Measurements from ENCODE around the gene MAST3. TPM values are rescaled to one million over a fixed set of nuclear protein-coding genes. Genes with fewer than 3 reads are reported as not detected.

Gene MAST3
- total and polyA plus RNA-seq, 2 of the 13 experiments (the other 11 are each of a cell fraction or from before 2014, with no cell fraction given): 4.1 to 4.6 TPM

DNA sequence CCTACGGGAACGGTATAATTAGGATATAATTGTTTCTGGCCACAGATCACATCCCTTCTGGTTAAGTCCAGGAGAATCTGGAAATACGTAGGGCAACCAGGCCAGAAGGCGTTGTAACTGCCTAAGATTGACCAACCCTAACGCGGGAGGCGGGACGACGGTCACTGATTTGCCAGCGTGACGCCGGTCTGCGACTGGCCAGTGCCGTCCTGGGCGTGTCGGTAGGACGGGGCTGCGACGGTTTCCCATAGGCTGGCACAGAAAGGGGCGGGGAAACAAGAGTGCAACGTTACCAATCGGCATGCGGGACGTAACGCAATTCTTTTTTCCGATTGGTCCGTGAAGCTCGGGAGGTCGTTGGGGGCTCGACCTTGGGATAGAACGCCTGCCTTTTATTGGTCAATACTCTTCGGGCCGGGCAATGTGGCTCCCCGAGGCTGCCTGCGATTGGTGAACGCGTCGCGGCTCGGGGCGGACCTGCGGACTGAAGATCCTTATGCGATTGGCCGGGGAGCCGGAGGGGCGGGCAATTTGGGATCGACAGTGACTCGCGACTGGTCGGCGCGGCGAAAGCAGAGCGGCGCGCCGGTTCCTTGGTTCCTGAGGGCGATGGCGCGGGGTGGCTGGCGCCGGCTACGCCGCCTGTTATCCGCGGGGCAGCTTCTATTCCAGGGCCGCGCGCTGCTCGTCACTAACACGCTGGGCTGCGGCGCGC, 95.3 kb downstream of the MAST3 start, which contains the start of gene MPV17L2 (continued):
- TF ChIP-seq, protein P1, sequence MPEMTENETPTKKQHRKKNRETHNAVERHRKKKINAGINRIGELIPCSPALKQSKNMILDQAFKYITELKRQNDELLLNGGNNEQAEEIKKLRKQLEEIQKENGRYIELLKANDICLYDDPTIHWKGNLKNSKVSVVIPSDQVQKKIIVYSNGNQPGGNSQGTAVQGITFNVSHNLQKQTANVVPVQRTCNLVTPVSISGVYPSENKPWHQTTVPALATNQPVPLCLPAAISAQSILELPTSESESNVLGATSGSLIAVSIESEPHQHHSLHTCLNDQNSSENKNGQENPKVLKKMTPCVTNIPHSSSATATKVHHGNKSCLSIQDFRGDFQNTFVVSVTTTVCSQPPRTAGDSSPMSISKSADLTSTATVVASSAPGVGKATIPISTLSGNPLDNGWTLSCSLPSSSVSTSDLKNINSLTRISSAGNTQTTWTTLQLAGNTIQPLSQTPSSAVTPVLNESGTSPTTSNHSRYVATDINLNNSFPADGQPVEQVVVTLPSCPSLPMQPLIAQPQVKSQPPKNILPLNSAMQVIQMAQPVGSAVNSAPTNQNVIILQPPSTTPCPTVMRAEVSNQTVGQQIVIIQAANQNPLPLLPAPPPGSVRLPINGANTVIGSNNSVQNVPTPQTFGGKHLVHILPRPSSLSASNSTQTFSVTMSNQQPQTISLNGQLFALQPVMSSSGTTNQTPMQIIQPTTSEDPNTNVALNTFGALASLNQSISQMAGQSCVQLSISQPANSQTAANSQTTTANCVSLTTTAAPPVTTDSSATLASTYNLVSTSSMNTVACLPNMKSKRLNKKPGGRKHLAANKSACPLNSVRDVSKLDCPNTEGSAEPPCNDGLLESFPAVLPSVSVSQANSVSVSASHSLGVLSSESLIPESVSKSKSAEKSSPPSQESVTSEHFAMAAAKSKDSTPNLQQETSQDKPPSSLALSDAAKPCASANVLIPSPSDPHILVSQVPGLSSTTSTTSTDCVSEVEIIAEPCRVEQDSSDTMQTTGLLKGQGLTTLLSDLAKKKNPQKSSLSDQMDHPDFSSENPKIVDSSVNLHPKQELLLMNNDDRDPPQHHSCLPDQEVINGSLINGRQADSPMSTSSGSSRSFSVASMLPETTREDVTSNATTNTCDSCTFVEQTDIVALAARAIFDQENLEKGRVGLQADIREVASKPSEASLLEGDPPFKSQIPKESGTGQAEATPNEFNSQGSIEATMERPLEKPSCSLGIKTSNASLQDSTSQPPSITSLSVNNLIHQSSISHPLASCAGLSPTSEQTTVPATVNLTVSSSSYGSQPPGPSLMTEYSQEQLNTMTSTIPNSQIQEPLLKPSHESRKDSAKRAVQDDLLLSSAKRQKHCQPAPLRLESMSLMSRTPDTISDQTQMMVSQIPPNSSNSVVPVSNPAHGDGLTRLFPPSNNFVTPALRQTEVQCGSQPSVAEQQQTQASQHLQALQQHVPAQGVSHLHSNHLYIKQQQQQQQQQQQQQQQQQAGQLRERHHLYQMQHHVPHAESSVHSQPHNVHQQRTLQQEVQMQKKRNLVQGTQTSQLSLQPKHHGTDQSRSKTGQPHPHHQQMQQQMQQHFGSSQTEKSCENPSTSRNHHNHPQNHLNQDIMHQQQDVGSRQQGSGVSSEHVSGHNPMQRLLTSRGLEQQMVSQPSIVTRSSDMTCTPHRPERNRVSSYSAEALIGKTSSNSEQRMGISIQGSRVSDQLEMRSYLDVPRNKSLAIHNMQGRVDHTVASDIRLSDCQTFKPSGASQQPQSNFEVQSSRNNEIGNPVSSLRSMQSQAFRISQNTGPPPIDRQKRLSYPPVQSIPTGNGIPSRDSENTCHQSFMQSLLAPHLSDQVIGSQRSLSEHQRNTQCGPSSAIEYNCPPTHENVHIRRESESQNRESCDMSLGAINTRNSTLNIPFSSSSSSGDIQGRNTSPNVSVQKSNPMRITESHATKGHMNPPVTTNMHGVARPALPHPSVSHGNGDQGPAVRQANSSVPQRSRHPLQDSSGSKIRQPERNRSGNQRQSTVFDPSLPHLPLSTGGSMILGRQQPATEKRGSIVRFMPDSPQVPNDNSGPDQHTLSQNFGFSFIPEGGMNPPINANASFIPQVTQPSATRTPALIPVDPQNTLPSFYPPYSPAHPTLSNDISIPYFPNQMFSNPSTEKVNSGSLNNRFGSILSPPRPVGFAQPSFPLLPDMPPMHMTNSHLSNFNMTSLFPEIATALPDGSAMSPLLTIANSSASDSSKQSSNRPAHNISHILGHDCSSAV (CRISPR knock-in tag; IDR thresholded peaks at IDR 0.05; ENCODE audit: borderline replicate concordance): no peak
- TF ChIP-seq CEBPB (IDR thresholded peaks at IDR 0.05; ENCODE audit: borderline replicate concordance, low read depth, low read length) (peak; percentile 58), ZNF12 (CRISPR knock-in tag; IDR thresholded peaks at IDR 0.05) (no peak), ZNF124 (CRISPR knock-in tag; IDR thresholded peaks at IDR 0.05) (0 out of 2 replicates have a peak, but pooled peaks have one; percentile 44), ZNF589 (CRISPR knock-in tag; conservative IDR thresholded peaks at IDR 0.05) (no peak), ZNF350 (CRISPR knock-in tag; IDR thresholded peaks at IDR 0.05; ENCODE audit: borderline replicate concordance, low read depth) (no peak), POLR2A (IDR thresholded peaks at IDR 0.05; ENCODE audit: insufficient read depth in 1 of 2, low read depth in 2 of 2, low read length in 2 of 2) (peak; percentile 66 to 85), SNAI1 (CRISPR knock-in tag; IDR thresholded peaks at IDR 0.05; ENCODE audit: borderline replicate concordance) (no peak)
- TF ChIP-seq, protein P2, sequence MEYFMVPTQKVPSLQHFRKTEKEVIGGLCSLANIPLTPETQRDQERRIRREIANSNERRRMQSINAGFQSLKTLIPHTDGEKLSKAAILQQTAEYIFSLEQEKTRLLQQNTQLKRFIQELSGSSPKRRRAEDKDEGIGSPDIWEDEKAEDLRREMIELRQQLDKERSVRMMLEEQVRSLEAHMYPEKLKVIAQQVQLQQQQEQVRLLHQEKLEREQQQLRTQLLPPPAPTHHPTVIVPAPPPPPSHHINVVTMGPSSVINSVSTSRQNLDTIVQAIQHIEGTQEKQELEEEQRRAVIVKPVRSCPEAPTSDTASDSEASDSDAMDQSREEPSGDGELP (IDR thresholded peaks at IDR 0.05; ENCODE audit: borderline replicate concordance, low read depth): peak; percentile 18; the same call in 1 of the 2 replicates
- TF ChIP-seq, protein P3, sequence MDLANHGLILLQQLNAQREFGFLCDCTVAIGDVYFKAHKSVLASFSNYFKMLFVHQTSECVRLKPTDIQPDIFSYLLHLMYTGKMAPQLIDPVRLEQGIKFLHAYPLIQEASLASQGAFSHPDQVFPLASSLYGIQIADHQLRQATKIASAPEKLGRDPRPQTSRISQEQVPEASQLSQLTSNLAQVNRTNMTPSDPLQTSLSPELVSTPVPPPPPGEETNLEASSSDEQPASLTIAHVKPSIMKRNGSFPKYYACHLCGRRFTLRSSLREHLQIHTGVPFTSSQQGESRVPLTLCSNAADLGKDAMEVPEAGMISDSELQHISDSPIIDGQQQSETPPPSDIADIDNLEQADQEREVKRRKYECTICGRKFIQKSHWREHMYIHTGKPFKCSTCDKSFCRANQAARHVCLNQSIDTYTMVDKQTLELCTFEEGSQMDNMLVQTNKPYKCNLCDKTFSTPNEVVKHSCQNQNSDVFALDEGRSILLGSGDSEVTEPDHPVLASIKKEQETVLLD (CRISPR knock-in tag; IDR thresholded peaks at IDR 0.05; ENCODE audit: low read depth): no peak
- TF ChIP-seq, protein P4, sequence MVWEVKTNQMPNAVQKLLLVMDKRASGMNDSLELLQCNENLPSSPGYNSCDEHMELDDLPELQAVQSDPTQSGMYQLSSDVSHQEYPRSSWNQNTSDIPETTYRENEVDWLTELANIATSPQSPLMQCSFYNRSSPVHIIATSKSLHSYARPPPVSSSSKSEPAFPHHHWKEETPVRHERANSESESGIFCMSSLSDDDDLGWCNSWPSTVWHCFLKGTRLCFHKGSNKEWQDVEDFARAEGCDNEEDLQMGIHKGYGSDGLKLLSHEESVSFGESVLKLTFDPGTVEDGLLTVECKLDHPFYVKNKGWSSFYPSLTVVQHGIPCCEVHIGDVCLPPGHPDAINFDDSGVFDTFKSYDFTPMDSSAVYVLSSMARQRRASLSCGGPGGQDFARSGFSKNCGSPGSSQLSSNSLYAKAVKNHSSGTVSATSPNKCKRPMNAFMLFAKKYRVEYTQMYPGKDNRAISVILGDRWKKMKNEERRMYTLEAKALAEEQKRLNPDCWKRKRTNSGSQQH (CRISPR knock-in tag; IDR thresholded peaks at IDR 0.05; ENCODE audit: low read depth): no peak
- TF ChIP-seq, protein P5, sequence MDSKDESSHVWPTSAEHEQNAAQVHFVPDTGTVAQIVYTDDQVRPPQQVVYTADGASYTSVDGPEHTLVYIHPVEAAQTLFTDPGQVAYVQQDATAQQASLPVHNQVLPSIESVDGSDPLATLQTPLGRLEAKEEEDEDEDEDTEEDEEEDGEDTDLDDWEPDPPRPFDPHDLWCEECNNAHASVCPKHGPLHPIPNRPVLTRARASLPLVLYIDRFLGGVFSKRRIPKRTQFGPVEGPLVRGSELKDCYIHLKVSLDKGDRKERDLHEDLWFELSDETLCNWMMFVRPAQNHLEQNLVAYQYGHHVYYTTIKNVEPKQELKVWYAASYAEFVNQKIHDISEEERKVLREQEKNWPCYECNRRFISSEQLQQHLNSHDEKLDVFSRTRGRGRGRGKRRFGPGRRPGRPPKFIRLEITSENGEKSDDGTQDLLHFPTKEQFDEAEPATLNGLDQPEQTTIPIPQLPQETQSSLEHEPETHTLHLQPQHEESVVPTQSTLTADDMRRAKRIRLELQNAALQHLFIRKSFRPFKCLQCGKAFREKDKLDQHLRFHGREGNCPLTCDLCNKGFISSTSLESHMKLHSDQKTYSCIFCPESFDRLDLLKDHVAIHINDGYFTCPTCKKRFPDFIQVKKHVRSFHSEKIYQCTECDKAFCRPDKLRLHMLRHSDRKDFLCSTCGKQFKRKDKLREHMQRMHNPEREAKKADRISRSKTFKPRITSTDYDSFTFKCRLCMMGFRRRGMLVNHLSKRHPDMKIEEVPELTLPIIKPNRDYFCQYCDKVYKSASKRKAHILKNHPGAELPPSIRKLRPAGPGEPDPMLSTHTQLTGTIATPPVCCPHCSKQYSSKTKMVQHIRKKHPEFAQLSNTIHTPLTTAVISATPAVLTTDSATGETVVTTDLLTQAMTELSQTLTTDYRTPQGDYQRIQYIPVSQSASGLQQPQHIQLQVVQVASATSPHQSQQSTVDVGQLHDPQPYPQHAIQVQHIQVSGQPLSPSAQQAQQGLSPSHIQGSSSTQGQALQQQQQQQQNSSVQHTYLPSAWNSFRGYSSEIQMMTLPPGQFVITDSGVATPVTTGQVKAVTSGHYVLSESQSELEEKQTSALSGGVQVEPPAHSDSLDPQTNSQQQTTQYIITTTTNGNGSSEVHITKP (CRISPR knock-in tag; IDR thresholded peaks at IDR 0.05; ENCODE audit: low read depth): no peak

Data from HepG2 (cell line).